HuH-7 (cell line): ENCODE measurements around the gene HARBI1.

Source experiments
- DNase-seq: peaks from one replicate; pipeline ENCODE4 v3.0.0; 2011; ENCODE audit warnings: low spot score

The HARBI1 gene

GRCh38 chr11:46633291-46634217 is 16.5 kb upstream of the HARBI1 start:
- DNase-seq = no peak

GRCh38 chr11:46632502-46632901 is 15.5 kb upstream of the HARBI1 start:
- no peak for DNase-seq

- no peak for DNase-seq
Observed at GRCh38 chr11:46631676-46632075, 14.6 kb upstream of the HARBI1 start.

GRCh38 chr11:46630237-46630636 is 13.2 kb upstream of the HARBI1 start:
- no peak for DNase-seq

- no peak for DNase-seq
Observed at GRCh38 chr11:46628961-46629360, 11.9 kb upstream of the HARBI1 start.

GRCh38 chr11:46625406-46625805 is 8.4 kb upstream of the HARBI1 start:
- no peak for DNase-seq

- no peak for DNase-seq
Observed at GRCh38 chr11:46618837-46619236, 1.8 kb upstream of the HARBI1 start.

GRCh38 chr11:46617972-46618314 is 916 bp upstream of the HARBI1 start:
- DNase-seq = no peak

- DNase-seq = no peak
Observed at GRCh38 chr11:46616551-46617133, 385 bp downstream of the HARBI1 start.

GRCh38 chr11:46615756-46616155 is 1.3 kb downstream of the HARBI1 start:
- no peak for DNase-seq

- no peak for DNase-seq
Observed at GRCh38 chr11:46612326-46612725, 4.7 kb downstream of the HARBI1 start.

GRCh38 chr11:46611526-46612304 is 5.3 kb downstream of the HARBI1 start:
- DNase-seq = no peak

GRCh38 chr11:46609386-46609785 is 7.6 kb downstream of the HARBI1 start:
- DNase-seq = no peak

GRCh38 chr11:46607516-46607915 is 9.5 kb downstream of the HARBI1 start:
- no peak for DNase-seq

GRCh38 chr11:46604796-46605195 is 12.2 kb downstream of the HARBI1 start:
- DNase-seq = no peak

GRCh38 chr11:46603704-46604308 is 13.2 kb downstream of the HARBI1 start:
- no peak for DNase-seq

GRCh38 chr11:46601129-46601528 is 15.9 kb downstream of the HARBI1 start:
- DNase-seq = no peak

GRCh38 chr11:46600194-46600960 is 16.6 kb downstream of the HARBI1 start:
- no peak for DNase-seq

GRCh38 chr11:46599340-46600193 is 17.5 kb downstream of the HARBI1 start:
- DNase-seq = no peak

- no peak for DNase-seq
Observed at GRCh38 chr11:46597609-46598219, 19.3 kb downstream of the HARBI1 start.
